ENCODE results near the gene MICB.
"Not testable (repeated sequence)": the region's sequence is repeated elsewhere in the genome, so short reads cannot be mapped to it uniquely, and the experiment has no call there.

The MICB gene

GRCh38 chr6:31509036-31509435 is 11.1 kb downstream of the MICB start:
- DNase-seq (ENCODE audit: low read depth, low spot score), result not testable (repeated sequence)

GRCh38 chr6:31510007-31510406 is 12.1 kb downstream of the MICB start:
- no peak for DNase-seq (ENCODE audit: low read depth, low spot score)

DNA sequence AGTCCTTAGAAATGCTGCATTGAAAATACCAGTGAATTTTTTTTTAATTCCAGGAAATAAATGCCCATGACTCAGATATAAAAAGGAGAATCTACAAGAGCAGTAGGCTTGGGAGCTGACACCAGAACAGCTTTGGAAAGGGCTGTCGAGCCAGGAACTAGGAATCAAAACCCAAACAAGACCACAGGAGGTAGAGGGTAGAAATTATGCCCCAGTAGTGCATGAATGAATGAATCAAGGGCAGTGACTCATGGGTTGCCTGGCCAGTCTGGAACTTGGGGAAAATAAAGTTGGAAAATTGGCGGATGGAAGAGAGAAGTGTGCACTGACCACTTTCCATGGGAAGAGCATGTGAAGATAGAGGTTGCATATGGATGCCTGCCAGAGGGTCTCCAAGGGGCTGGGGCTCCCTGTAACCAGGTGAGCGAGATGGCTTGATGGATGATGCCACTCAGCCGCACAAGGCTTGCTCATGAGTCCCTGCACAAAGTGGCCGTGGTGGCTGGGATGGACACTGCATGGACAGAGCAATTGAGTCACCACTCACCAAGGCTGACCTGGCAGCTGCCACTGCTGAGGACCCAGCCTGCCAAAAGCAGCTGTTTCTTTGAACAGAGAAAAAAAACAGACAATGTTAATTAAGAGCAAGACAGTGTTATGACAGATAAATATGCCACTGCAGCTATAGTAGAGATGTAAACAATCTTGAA is 15.7 kb downstream of the MICB start:
- DNase-seq (ENCODE audit: low read depth, low spot score), result no peak

- no peak for DNase-seq (ENCODE audit: low read depth, low spot score)
These were observed 23.9 kb downstream of the MICB start for GRCh38 chr6:31521835-31522234.

GRCh38 chr6:31525553-31525931 is 27.6 kb downstream of the MICB start:
- no peak for DNase-seq (ENCODE audit: low read depth, low spot score)

DNA sequence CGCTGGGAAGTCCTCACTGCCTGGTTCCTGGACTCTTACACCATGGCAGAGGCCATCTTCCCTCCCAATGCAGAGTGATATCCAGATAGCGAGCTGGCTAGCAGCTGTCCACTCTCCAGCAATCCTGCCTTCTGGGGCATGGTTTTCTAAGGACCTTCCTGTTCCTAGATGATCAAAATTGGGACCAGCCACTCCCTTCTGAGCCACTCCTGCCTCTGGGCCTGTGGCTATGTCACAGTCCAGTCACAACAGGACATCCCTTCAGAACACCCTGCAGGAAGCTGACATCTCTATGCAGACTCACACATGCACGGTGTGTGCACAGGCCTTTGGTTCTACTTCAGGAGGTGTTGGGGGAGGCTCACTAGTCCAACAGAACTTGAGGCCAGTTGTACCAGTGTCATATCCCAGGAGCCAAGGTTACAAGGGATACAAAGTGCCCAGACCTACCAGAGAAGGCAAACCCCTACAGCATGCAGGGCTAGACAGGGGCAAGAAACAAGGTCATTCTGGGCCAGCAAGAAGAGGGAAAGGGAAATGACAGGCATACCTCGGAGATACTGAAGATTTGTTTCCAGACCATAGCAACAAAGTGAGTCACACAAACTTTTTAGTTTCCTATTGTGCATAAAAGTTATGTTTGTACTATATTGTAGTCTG is 28.1 kb downstream of the MICB start:
- no peak for DNase-seq (ENCODE audit: low read depth, low spot score)

DNA sequence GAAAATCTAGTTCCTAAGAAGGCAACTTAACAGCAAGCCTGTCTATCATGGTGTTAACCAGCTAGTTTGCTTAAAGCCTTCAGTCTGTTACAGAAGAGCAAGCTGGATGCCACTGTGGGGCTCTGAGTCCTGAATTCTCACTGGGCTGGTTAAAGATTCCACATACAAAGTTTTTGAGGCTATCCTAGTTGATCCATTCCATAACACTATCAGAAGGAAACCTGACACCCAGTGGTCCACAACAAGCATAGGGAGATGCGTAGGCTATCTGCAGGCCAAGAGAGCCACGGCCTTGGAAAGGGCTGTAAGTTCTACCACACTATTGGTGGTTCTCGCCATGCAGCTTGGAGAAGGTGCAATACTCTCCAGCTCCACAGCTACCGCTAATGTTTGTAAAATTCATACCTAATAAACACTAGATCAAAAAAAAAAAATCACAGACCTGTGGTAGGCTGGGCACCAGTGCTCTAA is 30.4 kb downstream of the MICB start:
- no peak for DNase-seq (ENCODE audit: low read depth, low spot score)

DNA sequence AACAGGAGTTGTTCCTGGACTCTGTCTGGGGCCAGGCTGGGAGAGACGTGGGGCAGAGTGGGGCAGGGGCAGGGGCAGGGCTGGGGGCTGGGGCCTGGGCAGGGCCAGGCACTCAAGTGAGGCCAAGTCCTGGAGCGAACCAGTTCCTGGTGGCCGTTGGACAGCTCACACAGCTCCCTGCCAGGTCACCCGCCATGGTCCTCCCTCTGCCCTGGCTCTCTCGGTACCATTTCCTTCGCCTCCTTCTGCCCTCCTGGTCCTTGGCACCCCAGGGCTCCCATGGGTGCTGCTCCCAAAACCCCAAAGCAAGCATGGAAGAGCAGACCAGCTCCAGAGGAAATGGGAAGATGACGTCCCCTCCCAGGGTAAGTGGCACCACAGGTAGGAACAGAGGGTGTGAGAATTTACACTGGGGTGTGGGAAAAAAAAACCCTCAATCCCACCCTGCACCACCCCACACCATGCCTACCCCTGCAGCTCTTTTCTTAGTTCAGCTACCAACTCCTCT is 30.9 kb downstream of the MICB start, which contains the start of gene MCCD1:
Gene MCCD1 (plus strand): TSS at position 142 of the 508 bp plus-strand sequence. CDS start 53 bp downstream, at position 195.
- DNase-seq (ENCODE audit: low read depth, low spot score), result no peak

DNA sequence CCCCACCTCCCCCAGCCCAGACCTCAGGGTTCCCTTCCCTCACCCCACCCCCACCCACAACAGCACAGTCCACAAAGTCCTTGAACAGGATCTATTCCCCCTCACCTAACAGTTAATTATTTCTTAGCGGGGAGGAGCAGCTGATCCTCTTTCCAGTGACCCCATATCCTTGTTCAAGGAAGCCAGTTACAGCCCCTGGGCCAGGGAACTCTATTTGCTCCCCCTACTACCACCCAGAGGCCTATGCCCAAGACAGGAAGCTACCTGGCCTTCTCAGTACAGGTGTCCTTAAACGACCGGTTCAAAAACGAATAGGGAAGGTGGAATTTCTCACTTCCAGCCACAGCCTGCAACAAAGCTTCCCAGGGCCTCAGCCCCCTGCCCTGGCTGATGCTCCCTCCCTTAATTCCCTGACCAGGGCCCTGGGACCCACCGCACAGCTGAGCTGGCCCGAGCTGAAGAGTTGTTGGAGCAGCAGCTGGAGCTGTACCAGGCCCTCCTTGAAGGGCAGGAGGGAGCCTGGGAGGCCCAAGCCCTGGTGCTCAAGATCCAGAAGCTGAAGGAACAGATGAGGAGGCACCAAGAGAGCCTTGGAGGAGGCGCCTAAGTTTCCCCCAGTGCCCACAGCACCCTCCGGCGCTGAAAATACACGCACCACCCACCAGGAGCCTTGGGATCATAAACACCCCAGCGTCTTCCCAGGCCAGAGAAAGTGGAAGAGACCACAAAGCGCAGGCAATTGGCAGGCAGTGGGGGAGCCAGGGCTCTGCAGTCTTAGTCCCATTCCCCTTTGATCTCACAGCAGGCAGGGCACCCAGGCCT is 31.6 kb downstream of the MICB start:
- DNase-seq (ENCODE audit: low read depth, low spot score), result no peak

GRCh38 chr6:31530659-31531058 is 32.7 kb downstream of the MICB start:
- no peak for DNase-seq (ENCODE audit: low read depth, low spot score)

- DNase-seq (ENCODE audit: low read depth, low spot score), result no peak
These were observed 33.2 kb downstream of the MICB start for GRCh38 chr6:31531162-31531561.

GRCh38 chr6:31531771-31532643 is 34.1 kb downstream of the MICB start:
- DNase-seq (ENCODE audit: low read depth, low spot score), result no peak

- no peak for DNase-seq (ENCODE audit: low read depth, low spot score)
These were observed 34.9 kb downstream of the MICB start for GRCh38 chr6:31532644-31533454.

DNA sequence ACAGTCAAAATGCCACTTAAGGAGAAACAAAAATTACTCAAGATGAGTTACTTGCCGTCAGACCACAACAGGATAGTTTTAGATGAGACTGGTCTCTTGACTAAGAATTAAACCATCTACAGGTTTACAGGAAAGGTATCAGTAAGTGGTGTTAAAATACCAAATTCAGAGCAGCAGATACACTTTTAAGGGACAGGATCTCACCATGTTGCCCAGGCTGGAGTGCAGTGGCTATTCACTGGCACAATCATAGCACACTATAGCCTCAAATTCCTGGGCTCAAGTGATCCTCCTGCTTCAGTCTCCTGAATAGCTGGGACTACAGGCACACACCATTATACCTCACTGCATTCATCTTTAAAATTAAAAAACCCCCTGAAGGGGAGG is 35.5 kb downstream of the MICB start:
- DNase-seq (ENCODE audit: low read depth, low spot score), result no peak

DNA sequence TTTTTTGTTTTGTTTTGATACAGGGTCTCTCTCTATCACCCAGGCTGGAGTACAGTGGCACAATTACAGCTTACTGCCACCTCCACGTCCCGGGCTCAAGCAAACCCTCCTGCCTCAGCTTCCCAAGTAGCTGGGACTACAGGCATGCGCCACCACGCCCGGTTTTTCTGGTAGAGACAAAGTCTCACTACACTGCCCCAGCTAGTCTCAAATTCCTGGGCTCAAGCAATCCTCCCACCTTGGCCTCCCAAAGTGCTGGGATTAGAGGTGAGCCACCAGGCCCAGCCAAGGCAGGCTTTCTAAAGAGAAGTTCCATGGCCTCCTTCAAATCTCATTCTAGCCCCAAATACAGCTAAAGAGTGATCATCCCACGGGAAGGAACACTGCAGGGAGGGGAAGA is 36.1 kb downstream of the MICB start:
- DNase-seq (ENCODE audit: low read depth, low spot score), result no peak

GRCh38 chr6:31534521-31535040 is 36.6 kb downstream of the MICB start:
- DNase-seq (ENCODE audit: low read depth, low spot score), result no peak

DNA sequence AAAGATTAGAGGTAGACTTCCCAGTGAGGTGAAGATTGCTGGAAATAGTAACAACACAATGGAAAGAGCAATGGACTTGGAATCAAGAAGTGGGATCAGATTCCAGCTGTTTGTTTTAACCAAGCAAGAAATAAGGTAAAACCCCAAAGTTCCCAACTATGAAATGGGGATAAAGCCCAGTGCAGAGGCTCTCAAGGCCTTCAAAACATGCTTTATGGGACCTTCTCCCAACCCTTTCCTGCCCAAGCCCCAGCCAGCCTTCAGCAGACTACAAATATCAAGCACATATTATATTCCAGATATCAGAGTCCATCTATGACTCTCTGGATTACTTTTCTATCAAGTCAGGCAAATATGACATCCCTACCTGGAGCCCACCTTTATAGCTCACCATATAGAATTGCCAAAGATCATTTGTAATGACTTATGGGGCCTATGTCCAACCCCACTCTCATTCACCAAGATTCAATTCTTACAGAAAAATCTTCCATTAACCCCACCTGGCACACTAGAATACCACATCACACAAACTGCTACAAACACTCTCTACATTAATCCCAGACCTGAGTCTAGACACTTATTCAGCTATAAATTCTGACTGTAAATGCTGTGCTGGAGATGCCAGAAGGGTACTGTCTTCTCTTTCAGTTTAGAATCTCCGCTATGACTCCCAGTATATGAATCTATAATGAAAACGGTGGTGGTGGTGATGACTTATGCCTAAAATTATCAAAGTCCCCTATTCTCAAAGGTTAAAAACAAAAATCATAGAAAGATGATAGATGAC is 37.8 kb downstream of the MICB start:
- DNase-seq (ENCODE audit: low read depth, low spot score), result no peak

DNA sequence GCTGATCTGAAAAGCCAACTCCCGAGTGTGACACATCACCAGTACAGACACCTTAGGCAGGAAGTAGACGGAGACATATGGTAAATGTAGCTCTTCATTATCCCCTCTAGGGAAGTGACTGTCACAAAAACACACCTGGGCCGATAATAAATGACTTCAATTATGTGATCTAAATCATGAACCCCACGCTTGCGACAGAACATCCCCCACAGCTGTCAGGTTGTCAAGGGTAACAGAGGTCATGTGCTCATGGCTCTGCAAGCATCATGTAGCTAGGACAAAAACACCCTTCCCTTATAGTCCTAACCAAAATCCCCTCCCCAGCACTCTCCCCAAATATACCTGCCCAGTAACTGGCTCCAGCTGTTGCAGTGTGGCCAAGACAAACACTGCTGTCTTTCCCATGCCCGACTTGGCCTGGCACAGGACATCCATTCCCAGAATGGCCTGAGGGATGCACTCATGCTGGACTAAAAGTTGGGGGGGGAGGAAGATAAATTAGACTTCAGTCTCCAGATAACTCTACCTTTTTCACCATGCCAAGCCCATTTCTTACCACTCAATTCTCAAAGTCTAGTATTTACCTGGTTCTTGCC is 41.0 kb downstream of the MICB start:
- no peak for DNase-seq (ENCODE audit: low read depth, low spot score)

DNA sequence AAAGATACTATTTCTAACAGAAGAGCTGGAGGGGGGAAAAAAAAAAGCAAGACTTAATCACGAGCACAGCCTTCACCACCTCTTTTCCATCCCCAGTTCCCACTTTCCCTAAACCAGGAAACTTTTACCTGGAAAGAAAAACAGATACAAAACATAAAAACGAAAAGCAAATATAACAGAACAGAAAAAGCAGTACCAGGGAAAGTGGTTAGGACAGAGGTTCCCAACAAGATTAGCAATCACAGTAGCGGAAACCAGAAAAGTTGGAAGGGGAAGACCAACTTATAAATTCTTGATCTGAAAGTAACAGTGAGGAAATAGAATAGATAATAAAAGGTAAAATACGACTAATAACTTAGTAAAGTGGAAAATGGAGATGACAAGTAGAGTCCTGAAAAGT is 42.7 kb downstream of the MICB start:
- no peak for DNase-seq (ENCODE audit: low read depth, low spot score)

Data from activated CD4-positive, CD25-positive, alpha-beta regulatory T cell treated with anti-CD3 and anti-CD28 coated beads, Interleukin-2, amount 50 U/mL, for 16 hours (primary cell).